DND-41 (cell line): ENCODE measurements around the gene ANKS1B.
A peak's percentile ranks its signal among the peaks of the same experiment; 100 is the strongest.

Experiments used
- ATAC-seq: fragments of 200-7000 bp; cut with Tn5 transposase; 3 replicates; pipeline ENCODE4 v1.9.1; 2021; ENCODE audit warnings: low read depth; ENCODE audit not compliant: insufficient read depth
- DNase-seq: peaks from one replicate; pipeline ENCODE4 v3.0.0-alpha.2; 2020
- H2AFZ ChIP-seq: 2 replicates; pipeline ENCODE4 v1.6.0; 2012; ENCODE audit warnings: low read depth, low read length
- H3K27ac ChIP-seq: 2 replicates; pipeline ENCODE4 v1.5.1; 2012; ENCODE audit warnings: low read length, inconsistent platforms
- H3K27me3 ChIP-seq: fragments of 200-600 bp; sonication (generic); 2 replicates; pipeline ENCODE4 v1.6.0; 2012; ENCODE audit warnings: low read length, mild to moderate bottlenecking, inconsistent platforms; ENCODE audit not compliant: insufficient read depth, poor library complexity
- H3K36me3 ChIP-seq: 2 replicates; pipeline ENCODE4 v1.5.1; 2012; ENCODE audit warnings: low read length, inconsistent platforms; ENCODE audit not compliant: insufficient read depth
- H3K4me1 ChIP-seq: 2 replicates; pipeline ENCODE4 v1.5.1; 2012; ENCODE audit warnings: mild to moderate bottlenecking, low read length; ENCODE audit not compliant: insufficient read depth
- H3K4me2 ChIP-seq: 2 replicates; pipeline ENCODE4 v1.6.0; 2012; ENCODE audit warnings: mild to moderate bottlenecking, moderate library complexity, low read length, inconsistent platforms; ENCODE audit not compliant: insufficient read depth
- H3K4me3 ChIP-seq, 2 experiments: fragments of 200-600 bp in 1 of 2; shearing (Covaris generic) in 1 of 2; 2 replicates each; pipeline ENCODE4 v1.5.1; 2012 to 2016; ENCODE audit warnings: inconsistent platforms in 2 of 2, low read length in 2 of 2, mild to moderate bottlenecking in 2 of 2, low read depth in 1 of 2, moderate library complexity in 1 of 2
- H3K79me2 ChIP-seq: 2 replicates; pipeline ENCODE4 v1.6.0; 2012; ENCODE audit warnings: low read length, inconsistent platforms; ENCODE audit not compliant: insufficient read depth
- H3K9ac ChIP-seq: 2 replicates; pipeline ENCODE4 v1.6.0; 2012; ENCODE audit warnings: low read depth, mild to moderate bottlenecking, inconsistent platforms, low read length, moderate library complexity
- H3K9me3 ChIP-seq: 2 replicates; pipeline ENCODE4 v1.5.1; 2012; ENCODE audit warnings: low read length, moderate library complexity, mild to moderate bottlenecking, inconsistent platforms; ENCODE audit not compliant: insufficient read depth, severe bottlenecking
- H4K20me1 ChIP-seq: 2 replicates; pipeline ENCODE4 v1.6.0; 2012; ENCODE audit warnings: low read length; ENCODE audit not compliant: insufficient read depth
- CTCF ChIP-seq: IDR thresholded peaks from 2 replicates; pipeline ENCODE4 v1.5.1; 2012; ENCODE audit warnings: borderline replicate concordance, low read length, moderate library complexity, mild to moderate bottlenecking; ENCODE audit not compliant: poor library complexity, severe bottlenecking; ENCODE audit errors: extremely low read depth
- EZH2 ChIP-seq: IDR thresholded peaks from 3 replicates; pipeline ENCODE4 v1.6.1; 2012; ENCODE audit warnings: borderline replicate concordance, low read depth, mild to moderate bottlenecking, moderate library complexity, low read length, inconsistent platforms; ENCODE audit not compliant: severe bottlenecking

Gene ANKS1B

GRCh38 chr12:98901189-98901588 is 1083.5 kb downstream of the ANKS1B start:
- H3K9ac ChIP-seq = no peak overlapping the region
- H3K79me2 ChIP-seq = no peaks in the 10 kb centered on the region
- no peak overlapping the region for H2AFZ ChIP-seq
- H3K27ac ChIP-seq = no peak overlapping the region
- no peak overlapping the region for H3K4me2 ChIP-seq
- H3K4me1 ChIP-seq = no peaks in the 10 kb centered on the region
- ATAC-seq (no peak), DNase-seq (no peak)
- no peaks in the 10 kb centered on the region for H3K27me3 ChIP-seq
- no peaks in the 10 kb centered on the region for H4K20me1 ChIP-seq
- TF ChIP-seq EZH2 = no peak
- no peak for TF ChIP-seq CTCF
- H3K9me3 ChIP-seq = no peaks in the 10 kb centered on the region
- H3K36me3 ChIP-seq = no peaks in the 10 kb centered on the region
- no peak overlapping the region for H3K4me3 ChIP-seq

DNA sequence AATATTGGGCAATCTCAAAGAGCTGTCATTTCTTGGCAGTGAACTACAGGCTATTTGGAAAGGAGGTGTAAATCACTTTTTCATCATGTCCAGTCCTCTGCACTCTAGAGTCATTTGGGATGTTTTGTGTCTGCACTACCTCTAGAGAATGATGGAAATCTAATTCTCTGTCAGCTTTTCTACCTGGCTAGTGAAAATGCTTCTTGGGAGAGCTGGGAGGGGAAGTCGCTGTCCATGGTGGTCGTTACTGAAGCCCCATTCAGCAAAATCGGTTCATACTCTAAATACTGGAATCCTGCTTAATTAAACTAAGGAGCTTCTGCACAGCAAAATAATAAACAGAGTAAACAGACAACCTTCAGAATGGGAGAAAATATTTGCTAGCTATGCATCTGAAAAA is 1087.8 kb downstream of the ANKS1B start:
- Histone ChIP-seq H3K9me3 (no peaks in the 10 kb centered on the region), H3K9ac (no peak overlapping the region), H3K4me3 (no peak overlapping the region), H3K79me2 (no peaks in the 10 kb centered on the region), H3K4me2 (no peak overlapping the region), H4K20me1 (no peaks in the 10 kb centered on the region), H3K27me3 (no peaks in the 10 kb centered on the region), H3K36me3 (no peaks in the 10 kb centered on the region), H3K27ac (no peak overlapping the region), H2AFZ (no peak overlapping the region), H3K4me1 (no peaks in the 10 kb centered on the region)
- ATAC-seq (no peak), DNase-seq (peak; percentile 8)
- TF ChIP-seq EZH2 (no peak), CTCF (no peak)

- no peak overlapping the region for H2AFZ ChIP-seq
- no peak overlapping the region for H3K4me2 ChIP-seq
- no peak overlapping the region for H3K9ac ChIP-seq
- TF ChIP-seq CTCF (no peak), EZH2 (no peak)
- no peaks in the 10 kb centered on the region for H3K79me2 ChIP-seq
- no peaks in the 10 kb centered on the region for H3K9me3 ChIP-seq
- H3K4me1 ChIP-seq = no peaks in the 10 kb centered on the region
- no peaks in the 10 kb centered on the region for H4K20me1 ChIP-seq
- ATAC-seq (no peak), DNase-seq (no peak)
- no peaks in the 10 kb centered on the region for H3K27me3 ChIP-seq
- H3K36me3 ChIP-seq = no peaks in the 10 kb centered on the region
- H3K27ac ChIP-seq = no peak overlapping the region
- no peak overlapping the region for H3K4me3 ChIP-seq
These were observed 1089.6 kb downstream of the ANKS1B start for GRCh38 chr12:98895086-98895651.
